ENCODE data around the gene PDZK1.
"Not testable (repeated sequence)": the region's sequence is repeated elsewhere in the genome, so short reads cannot be mapped to it uniquely, and the experiment has no call there.

GRCh38 chr1:145684858-145685257 lies 22.3 kb downstream of the PDZK1 start:
- not testable (repeated sequence) for TF ChIP-seq POLR2A, SPI1, POLR2AphosphoS5 (IDR thresholded peaks at IDR 0.05; ENCODE audit: low read depth, low read length)

Data from GM12891 (cell line).